PC-9 (cell line): ENCODE data around the gene CALB2. TPM values are rescaled to one million over a fixed set of nuclear protein-coding genes. Genes with fewer than 3 reads are reported as not detected.
A peak's percentile ranks its signal among the peaks of the same experiment; 100 is the strongest.

Experiments
- BruUV-seq: library from RNA; stranded (reverse); fragments of 400-500 nt; replicated peaks from 2 replicates; lab custom pipeline; 2021; lab: Mats Ljungman, UMichigan
- CTCF ChIA-PET: fragments of 300-600 bp; sonication (Branson Sonifier 250); formaldehyde crosslinking; loops from one replicate; lab custom pipeline; 2022; ENCODE audit warnings: antibody characterized with exemption; lab: Charles Lee
- POLR2A ChIA-PET: fragments of 300-600 bp; sonication (Branson Sonifier 250); formaldehyde crosslinking; loops from one replicate; lab custom pipeline; 2022; ENCODE audit warnings: antibody characterized with exemption; ENCODE audit not compliant: unreplicated experiment; lab: Charles Lee
- DNase-seq, 2 experiments: peaks; one replicate each; pipeline versions ENCODE4 v3.0.0 to v3.0.0-alpha.2; 2015 to 2022; ENCODE audit warnings: mixed read lengths in 1 of 2
- H2AFZ ChIP-seq: fragments of 200-600 bp; sonication (generic); 2 replicates; pipeline ENCODE4 v1.8.1; 2017; ENCODE audit warnings: antibody characterized with exemption
- H3F3A ChIP-seq: fragments of 200-600 bp; sonication (generic); 2 replicates; pipeline ENCODE4 v1.8.1; 2017; ENCODE audit warnings: antibody characterized with exemption, mild to moderate bottlenecking, low read depth; ENCODE audit not compliant: insufficient read depth
- H3K27ac ChIP-seq: fragments of 200-600 bp; sonication (generic); 2 replicates; pipeline ENCODE4 v1.6.1; 2016; ENCODE audit warnings: mixed run types
- H3K27me3 ChIP-seq: fragments of 200-600 bp; sonication (generic); 2 replicates; pipeline ENCODE4 v1.6.1; 2016; ENCODE audit warnings: low read depth, mixed run types; ENCODE audit not compliant: insufficient read depth
- H3K36me3 ChIP-seq: fragments of 200-600 bp; sonication (generic); 2 replicates; pipeline ENCODE4 v1.6.1; 2016; ENCODE audit warnings: low read depth, mixed run types
- H3K4me1 ChIP-seq: fragments of 200-600 bp; sonication (generic); replicated peaks from 2 replicates; pipeline ENCODE4 v1.6.1; 2016; ENCODE audit warnings: mixed run types; ENCODE audit not compliant: insufficient read depth
- H3K4me2 ChIP-seq: fragments of 200-600 bp; sonication (generic); 2 replicates; pipeline ENCODE4 v1.6.1; 2017; ENCODE audit warnings: mixed run types
- H3K4me3 ChIP-seq: fragments of 200-600 bp; sonication (generic); 2 replicates; pipeline ENCODE4 v1.6.1; 2016; ENCODE audit warnings: mixed run types
- H3K79me2 ChIP-seq: fragments of 200-600 bp; sonication (generic); 2 replicates; pipeline ENCODE4 v1.6.1; 2017; ENCODE audit warnings: low read depth, mixed run types
- H3K9me2 ChIP-seq: fragments of 200-600 bp; sonication (generic); 2 replicates; pipeline ENCODE4 v1.8.1; 2017; ENCODE audit warnings: mild to moderate bottlenecking; ENCODE audit not compliant: insufficient read depth
- H3K9me3 ChIP-seq: fragments of 200-600 bp; sonication (generic); 2 replicates; pipeline ENCODE4 v1.8.1; 2016; ENCODE audit warnings: low read depth; ENCODE audit not compliant: insufficient read depth
- H4K20me1 ChIP-seq: fragments of 200-600 bp; sonication (generic); 2 replicates; pipeline ENCODE4 v1.8.1; 2017; ENCODE audit not compliant: insufficient read depth
- EZH2 ChIP-seq: fragments of 200-600 bp; sonication (generic); IDR thresholded peaks from 2 replicates; pipeline ENCODE4 v1.8.0; 2017; ENCODE audit warnings: antibody characterized with exemption, low read depth
- intact Hi-C: fragments of 100-400 bp; cut with micrococcal nuclease; formaldehyde crosslinking; loops from one replicate; pipeline ENCODE4 v1.10.0; 2022; ENCODE audit not compliant: unreplicated experiment
- total RNA-seq: library from RNA; stranded (reverse); gene quantifications from 2 replicates; pipeline ENCODE4 v1.2.3, GENCODE V29; 2021
- TF ChIP-seq, protein P1 (sequence below): fragments of 200-600 bp; sonication (generic); conservative IDR thresholded peaks from 2 replicates; pipeline ENCODE4 v1.6.1; 2017; ENCODE audit warnings: mixed run types, antibody characterized with exemption, mild to moderate bottlenecking, moderate library complexity

The CALB2 gene
- total RNA-seq, 1 experiment from 2014 or later, result 135 TPM

DNA sequence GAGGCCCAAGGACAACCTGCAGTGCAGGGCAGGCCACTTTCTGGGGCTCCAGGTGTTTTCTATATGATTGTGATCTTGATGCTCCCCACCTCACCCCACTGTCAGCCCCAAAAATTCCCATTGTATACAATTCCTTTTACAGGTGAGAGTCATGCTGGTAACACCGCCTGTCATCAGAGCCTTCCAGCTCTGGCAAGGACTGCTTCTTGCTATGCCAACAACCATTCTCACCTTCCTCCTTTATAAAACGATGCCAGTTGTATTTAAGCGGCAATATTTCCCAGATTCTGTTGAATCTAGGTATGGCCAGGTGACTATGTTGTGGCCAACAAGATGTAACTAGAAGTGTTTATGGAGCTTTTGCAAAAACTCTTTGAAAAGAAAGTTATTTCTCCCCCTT lies 30.4 kb upstream of the CALB2 start:
- no peak for TF ChIP-seq EZH2
- TF ChIP-seq, protein P1, sequence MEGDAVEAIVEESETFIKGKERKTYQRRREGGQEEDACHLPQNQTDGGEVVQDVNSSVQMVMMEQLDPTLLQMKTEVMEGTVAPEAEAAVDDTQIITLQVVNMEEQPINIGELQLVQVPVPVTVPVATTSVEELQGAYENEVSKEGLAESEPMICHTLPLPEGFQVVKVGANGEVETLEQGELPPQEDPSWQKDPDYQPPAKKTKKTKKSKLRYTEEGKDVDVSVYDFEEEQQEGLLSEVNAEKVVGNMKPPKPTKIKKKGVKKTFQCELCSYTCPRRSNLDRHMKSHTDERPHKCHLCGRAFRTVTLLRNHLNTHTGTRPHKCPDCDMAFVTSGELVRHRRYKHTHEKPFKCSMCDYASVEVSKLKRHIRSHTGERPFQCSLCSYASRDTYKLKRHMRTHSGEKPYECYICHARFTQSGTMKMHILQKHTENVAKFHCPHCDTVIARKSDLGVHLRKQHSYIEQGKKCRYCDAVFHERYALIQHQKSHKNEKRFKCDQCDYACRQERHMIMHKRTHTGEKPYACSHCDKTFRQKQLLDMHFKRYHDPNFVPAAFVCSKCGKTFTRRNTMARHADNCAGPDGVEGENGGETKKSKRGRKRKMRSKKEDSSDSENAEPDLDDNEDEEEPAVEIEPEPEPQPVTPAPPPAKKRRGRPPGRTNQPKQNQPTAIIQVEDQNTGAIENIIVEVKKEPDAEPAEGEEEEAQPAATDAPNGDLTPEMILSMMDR, result no peak
- CTCF ChIA-PET, result no interaction called here
- Histone ChIP-seq H3K4me3 (no peak overlapping the region), H3K4me1 (peaks cover 10% of the 10 kb centered on the region), H3K27me3 (no peaks in the 10 kb centered on the region), H2AFZ (no peak overlapping the region), H3F3A (no peaks in the 10 kb centered on the region), H3K36me3 (0 out of 2 replicates have a peak, but pooled peaks cover 10% of the 10 kb centered on the region), H3K79me2 (no peaks in the 10 kb centered on the region), H3K9me3 (no peaks in the 10 kb centered on the region; the same call in 1 of the 2 replicates), H3K9me2 (no peaks in the 10 kb centered on the region), H3K27ac (peak overlapping the region; percentile 21; the same call in 1 of the 2 replicates), H4K20me1 (no peaks in the 10 kb centered on the region), H3K4me2 (no peak overlapping the region)
- POLR2A ChIA-PET, result interaction anchor here (0.8 kb wide), 1 partner anchor 16 kb away, joined by 3 read pairs; no protein-coding TSS in a partner anchor
- DNase-seq, result no peak
- intact Hi-C loops, result no loop called here
- BruUV-seq, result no TSS peak

DNA sequence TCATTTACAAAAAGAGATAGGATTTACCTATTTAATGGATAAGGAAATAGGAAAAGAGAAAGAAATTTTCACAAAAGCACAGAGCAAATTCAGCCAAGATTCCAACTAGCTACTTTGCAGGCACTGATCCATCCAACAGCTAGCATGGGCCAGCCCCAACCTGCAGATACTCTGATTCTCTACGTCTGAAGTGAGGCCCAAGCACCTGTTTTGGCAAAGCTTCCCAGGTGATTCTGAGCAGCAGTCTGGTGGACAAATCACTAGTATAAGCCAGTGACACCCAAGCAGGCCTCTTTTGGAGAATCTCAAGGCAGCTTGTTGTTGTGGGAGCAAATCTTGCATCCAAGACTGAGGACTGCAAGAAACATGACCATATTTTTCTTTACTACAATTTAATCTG lies 20.9 kb upstream of the CALB2 start:
- Histone ChIP-seq H4K20me1 (no peaks in the 10 kb centered on the region), H3K4me1 (peaks cover 47% of the 10 kb centered on the region), H3F3A (peaks cover 47% of the 10 kb centered on the region), H2AFZ (no peak overlapping the region; the same call in 1 of the 2 replicates), H3K9me3 (peaks cover 6% of the 10 kb centered on the region; the same call in 1 of the 2 replicates), H3K27me3 (no peaks in the 10 kb centered on the region), H3K9me2 (no peaks in the 10 kb centered on the region), H3K79me2 (no peaks in the 10 kb centered on the region), H3K27ac (peak overlapping the region; percentile 100), H3K36me3 (0 out of 2 replicates have a peak, but pooled peaks cover 12% of the 10 kb centered on the region), H3K4me3 (peak overlapping the region; percentile 17; the same call in 1 of the 2 replicates), H3K4me2 (peak overlapping the region; percentile 71)
- TSS peak; percentile 73 for BruUV-seq
- intact Hi-C loops, result loop anchor here (1.0 to 5.0 kb wide), 3 partner anchors 48 to 650 kb away; partner anchors contain the start of genes CMTR2 and MTSS2
- ChIA-PET CTCF (interaction anchor here (1.8 kb wide), 1 partner anchor 26 kb away, joined by 8 read pairs; no protein-coding TSS in a partner anchor), POLR2A (interaction anchor here (0.6 to 1.0 kb wide), 3 partner anchors 21 to 48 kb away, joined by 4 to 9 read pairs (median 8); partner anchors contain the start of genes CALB2 and CMTR2)
- no peak for DNase-seq
- TF ChIP-seq, protein P1, result no peak
- TF ChIP-seq EZH2, result no peak

DNA sequence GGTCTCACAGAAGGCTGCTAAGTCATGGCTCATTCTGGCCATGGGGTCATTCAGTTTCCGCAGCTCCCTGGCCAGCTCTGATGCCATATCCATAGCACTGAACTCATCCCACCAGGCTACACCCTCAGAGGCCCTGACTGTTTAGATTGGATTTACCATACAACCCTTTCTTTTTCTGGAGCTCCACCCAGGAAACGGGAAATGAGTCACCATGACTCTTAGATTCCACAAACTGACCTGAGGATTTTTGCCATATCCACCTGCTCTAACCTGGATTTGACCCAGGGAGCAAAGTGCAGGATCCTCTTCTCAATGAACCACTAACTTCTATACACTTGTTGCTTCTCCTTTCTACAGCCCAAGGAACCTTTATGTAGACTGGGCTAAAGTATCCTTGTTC lies 20.3 kb upstream of the CALB2 start:
- H3K9me2 ChIP-seq, result no peaks in the 10 kb centered on the region
- no peaks in the 10 kb centered on the region for H4K20me1 ChIP-seq
- ChIA-PET POLR2A (interaction anchor here (1.0 kb wide), 2 partner anchors 20 to 49 kb away, joined by 4 to 9 read pairs; partner anchors contain the start of genes CALB2 and CMTR2), CTCF (interaction anchor here (0.7 to 1.8 kb wide), 2 partner anchors 11 to 26 kb away, joined by 3 to 8 read pairs; no protein-coding TSS in a partner anchor)
- H3K9me3 ChIP-seq, result peaks cover 6% of the 10 kb centered on the region; the same call in 1 of the 2 replicates
- peak; percentile 82 to 98 for DNase-seq
- TF ChIP-seq, protein P1, result no peak
- no peak for TF ChIP-seq EZH2
- H3K4me1 ChIP-seq, result peaks cover 47% of the 10 kb centered on the region
- no TSS peak for BruUV-seq
- 0 out of 2 replicates have a peak, but pooled peaks cover 12% of the 10 kb centered on the region for H3K36me3 ChIP-seq
- H3F3A ChIP-seq, result peaks cover 47% of the 10 kb centered on the region
- intact Hi-C loops, result loop anchor here (1.0 to 5.0 kb wide), 3 partner anchors 49 to 651 kb away; partner anchors contain the start of genes CMTR2 and MTSS2
- no peak overlapping the region for H2AFZ ChIP-seq
- peak overlapping the region; percentile 77 for H3K4me2 ChIP-seq
- no peaks in the 10 kb centered on the region for H3K79me2 ChIP-seq
- no peak overlapping the region for H3K4me3 ChIP-seq
- peak overlapping the region; percentile 100 for H3K27ac ChIP-seq
- H3K27me3 ChIP-seq, result no peaks in the 10 kb centered on the region
